NT2/D1 (cell line): ENCODE data around the gene POLE.

Experiments used
- SUZ12 ChIP-seq: IDR thresholded peaks from 2 replicates; pipeline ENCODE4 v1.6.1; 2011; ENCODE audit not compliant: insufficient read length, insufficient read depth; ENCODE audit errors: extremely low read depth
- YY1 ChIP-seq: IDR thresholded peaks from 2 replicates; pipeline ENCODE4 v1.6.1; 2011; ENCODE audit not compliant: insufficient read length, insufficient read depth
- ZNF274 ChIP-seq: IDR thresholded peaks from 2 replicates; pipeline ENCODE4 v1.6.1; 2011; ENCODE audit warnings: mild to moderate bottlenecking, low read depth, low read length

DNA sequence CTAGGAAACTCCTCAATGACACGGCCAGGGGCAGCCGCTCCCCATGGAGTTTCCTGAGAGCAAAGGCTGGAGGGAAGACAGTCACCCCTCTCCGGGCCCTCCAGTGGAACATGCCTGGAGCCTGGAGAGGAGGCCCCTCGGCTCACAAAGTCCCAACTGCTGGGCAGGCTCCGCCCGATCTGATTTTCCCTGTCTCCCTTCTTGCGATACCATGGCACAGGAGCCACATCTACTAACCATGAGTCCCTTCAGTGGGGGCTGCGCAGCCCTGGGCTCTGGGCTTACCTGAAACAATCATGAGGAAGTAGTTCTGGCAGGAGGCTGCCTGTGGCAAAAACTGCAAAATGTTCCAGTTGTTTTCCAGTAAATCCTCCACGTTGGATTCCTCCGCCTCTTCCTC lies 53.2 kb downstream of the POLE start:
- no peak for TF ChIP-seq SUZ12
- TF ChIP-seq YY1 = no peak
- no peak for TF ChIP-seq ZNF274
